Measurements from ENCODE around the gene DUSP15. TPM values are rescaled to one million over a fixed set of nuclear protein-coding genes. Genes with fewer than 3 reads are reported as not detected.

DUSP15 gene
- total and polyA plus RNA-seq, 4 donors = 1.6 to 4.7 (median 2.9) TPM

GRCh38 chr20:31862506-31862905 lies 7.8 kb downstream of the DUSP15 start:
- ATAC-seq (ENCODE audit: insufficient read depth, low FRiP score) (no peak), DNase-seq (peak in 1 of 3 donors; percentile 13)
- no peak overlapping the region for H3K27ac ChIP-seq (ENCODE audit: low read depth in 1 of 2, low read length in 1 of 2)
- TF ChIP-seq CTCF (IDR thresholded peaks at IDR 0.05; ENCODE audit: control extremely low read depth, extremely low read depth) = no peak
- no peaks in the 10 kb centered on the region for H3K9me3 ChIP-seq (ENCODE audit: control insufficient read depth in 4 of 4, insufficient read depth in 3 of 4, low read length in 3 of 4)
- H3K9ac ChIP-seq (ENCODE audit: insufficient read depth in 1 of 2, low read length in 2 of 2) = no peak overlapping the region
- H3K4me3 ChIP-seq = no peak overlapping the region
- WGBS, 2 donors = 91 to 96% methylated on average over 8 of the region's 8 CpGs
- peaks cover 0 to 16% (median 4%) of the 10 kb centered on the region in 5 donors for H3K4me1 ChIP-seq (ENCODE audit: control insufficient read depth in 5 of 5, insufficient read depth in 5 of 5, low read length in 5 of 5)
- H3K27me3 ChIP-seq (ENCODE audit: control insufficient read depth in 3 of 3, insufficient read depth in 3 of 3, low read length in 2 of 3) = peaks cover 0 to 3% (median 0%) of the 10 kb centered on the region in 3 donors
- H3K36me3 ChIP-seq (ENCODE audit: control insufficient read depth in 4 of 4, insufficient read depth in 4 of 4, low read length in 4 of 4) = peaks cover 0 to 6% (median 0%) of the 10 kb centered on the region in 4 donors

GRCh38 chr20:31862157-31862470 lies 8.2 kb downstream of the DUSP15 start:
- no peak overlapping the region for H3K27ac ChIP-seq (ENCODE audit: low read depth in 1 of 2, low read length in 1 of 2)

GRCh38 chr20:31861385-31862156 lies 8.8 kb downstream of the DUSP15 start:
- H3K4me3 ChIP-seq = no peak overlapping the region
- no peaks in the 10 kb centered on the region for H3K9me3 ChIP-seq (ENCODE audit: control insufficient read depth in 4 of 4, insufficient read depth in 3 of 4, low read length in 3 of 4)
- H3K27ac ChIP-seq (ENCODE audit: low read depth in 1 of 2, low read length in 1 of 2) = no peak overlapping the region
- peaks cover 0 to 3% (median 0%) of the 10 kb centered on the region in 4 donors for H3K36me3 ChIP-seq (ENCODE audit: control insufficient read depth in 4 of 4, insufficient read depth in 4 of 4, low read length in 4 of 4)
- H3K27me3 ChIP-seq (ENCODE audit: control insufficient read depth in 3 of 3, insufficient read depth in 3 of 3, low read length in 2 of 3) = peaks cover 0 to 3% (median 0%) of the 10 kb centered on the region in 3 donors
- DNase-seq (peak; percentile 75 to 84 (median 82)), ATAC-seq (ENCODE audit: insufficient read depth, low FRiP score) (peak; percentile 64)
- 6 to 10% methylated on average over 49 to 60 of the region's 60 CpGs for WGBS, 2 donors
- peaks cover 0 to 16% (median 4%) of the 10 kb centered on the region in 5 donors for H3K4me1 ChIP-seq (ENCODE audit: control insufficient read depth in 5 of 5, insufficient read depth in 5 of 5, low read length in 5 of 5)
- no peak overlapping the region for H3K9ac ChIP-seq (ENCODE audit: insufficient read depth in 1 of 2, low read length in 2 of 2)
- no peak for TF ChIP-seq CTCF (IDR thresholded peaks at IDR 0.05; ENCODE audit: control extremely low read depth, extremely low read depth)

More at GRCh38 chr20:31862157-31862470, 8.2 kb downstream of the DUSP15 start:
- Histone ChIP-seq H3K4me1 (ENCODE audit: control insufficient read depth in 5 of 5, insufficient read depth in 5 of 5, low read length in 5 of 5) (peaks cover 0 to 16% (median 4%) of the 10 kb centered on the region in 5 donors), H3K27me3 (ENCODE audit: control insufficient read depth in 3 of 3, insufficient read depth in 3 of 3, low read length in 2 of 3) (peaks cover 0 to 3% (median 0%) of the 10 kb centered on the region in 3 donors), H3K9me3 (ENCODE audit: control insufficient read depth in 4 of 4, insufficient read depth in 3 of 4, low read length in 3 of 4) (no peaks in the 10 kb centered on the region), H3K9ac (ENCODE audit: insufficient read depth in 1 of 2, low read length in 2 of 2) (no peak overlapping the region), H3K4me3 (no peak overlapping the region), H3K36me3 (ENCODE audit: control insufficient read depth in 4 of 4, insufficient read depth in 4 of 4, low read length in 4 of 4) (peaks cover 0 to 6% (median 0%) of the 10 kb centered on the region in 4 donors)
- 72 to 74% methylated on average over 5 of the region's 5 CpGs for WGBS, 2 donors
- DNase-seq (no peak), ATAC-seq (ENCODE audit: insufficient read depth, low FRiP score) (no peak)
- no peak for TF ChIP-seq CTCF (IDR thresholded peaks at IDR 0.05; ENCODE audit: control extremely low read depth, extremely low read depth)
